Endothelial cell (in vitro differentiated cells): ENCODE measurements around the gene DCK. TPM values are rescaled to one million over a fixed set of nuclear protein-coding genes. Genes with fewer than 3 reads are reported as not detected.
"Not testable (repeated sequence)": the region's sequence is repeated elsewhere in the genome, so short reads cannot be mapped to it uniquely, and the experiment has no call there.

ENCODE experiments used
- DNase-seq: peaks from one replicate; pipeline ENCODE4 v3.0.0; 2021; ENCODE audit warnings: low spot score
- H3K27ac Mint-ChIP-seq: one replicate; pipeline ENCODE4 v1.8.0; 2021; ENCODE audit warnings: mixed read lengths, inconsistent platforms; ENCODE audit not compliant: unreplicated experiment
- H3K27me3 Mint-ChIP-seq: one replicate; pipeline ENCODE4 v1.8.0; 2021; ENCODE audit warnings: mild to moderate bottlenecking, moderate library complexity, mixed read lengths, inconsistent platforms; ENCODE audit not compliant: unreplicated experiment
- H3K36me3 Mint-ChIP-seq: one replicate; pipeline ENCODE4 v1.8.0; 2021; ENCODE audit warnings: mild to moderate bottlenecking, low read depth, mixed read lengths, inconsistent platforms; ENCODE audit not compliant: unreplicated experiment
- H3K4me1 Mint-ChIP-seq: one replicate; pipeline ENCODE4 v1.8.0; 2021; ENCODE audit warnings: mild to moderate bottlenecking, mixed read lengths, inconsistent platforms; ENCODE audit not compliant: unreplicated experiment
- H3K4me3 Mint-ChIP-seq: one replicate; pipeline ENCODE4 v1.8.0; 2021; ENCODE audit warnings: mild to moderate bottlenecking, mixed read lengths, inconsistent platforms; ENCODE audit not compliant: unreplicated experiment
- H3K9me3 Mint-ChIP-seq: one replicate; pipeline ENCODE4 v1.8.0; 2021; ENCODE audit warnings: mixed read lengths, inconsistent platforms; ENCODE audit not compliant: unreplicated experiment
- total RNA-seq: library from RNA; stranded (reverse); fragmentation: NEBNext Ultra II Directional; extraction: Animal tissue kit (Norgen Biotek cat#: 25700); gene quantifications from one replicate; pipeline ENCODE4 v1.2.1, GENCODE V29; 2021; ENCODE audit not compliant: unreplicated experiment
- TF ChIP-seq, protein P1 (sequence below): fragments of 200-600 bp; sonication (generic); IDR thresholded peaks from one replicate; pipeline ENCODE4 v1.5.0; 2021; ENCODE audit warnings: antibody characterized with exemption; ENCODE audit not compliant: unreplicated experiment

The DCK gene
- total RNA-seq, 1 donor from 2014 or later: 17.5 TPM

DNA sequence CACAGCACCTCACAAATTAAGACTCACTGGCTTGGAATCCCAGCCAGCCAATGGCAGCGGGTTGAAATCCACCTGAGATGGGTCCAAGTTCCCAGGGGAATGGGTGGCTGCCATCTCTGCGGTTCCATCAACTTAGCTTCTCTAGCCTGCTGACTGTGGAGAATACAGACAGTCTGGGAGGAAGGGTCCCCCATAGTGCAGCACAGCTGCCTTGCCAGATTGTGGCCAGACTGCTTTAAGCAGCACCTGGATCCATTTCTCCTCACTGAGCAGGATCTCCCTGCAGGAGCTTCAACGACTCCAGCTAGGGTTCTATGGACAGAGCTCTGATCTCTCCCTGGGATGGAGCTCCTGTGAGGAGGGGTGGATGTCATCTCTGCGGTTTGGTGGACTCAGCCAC lies 51.8 kb downstream of the DCK start:
- TF ChIP-seq, protein P1, sequence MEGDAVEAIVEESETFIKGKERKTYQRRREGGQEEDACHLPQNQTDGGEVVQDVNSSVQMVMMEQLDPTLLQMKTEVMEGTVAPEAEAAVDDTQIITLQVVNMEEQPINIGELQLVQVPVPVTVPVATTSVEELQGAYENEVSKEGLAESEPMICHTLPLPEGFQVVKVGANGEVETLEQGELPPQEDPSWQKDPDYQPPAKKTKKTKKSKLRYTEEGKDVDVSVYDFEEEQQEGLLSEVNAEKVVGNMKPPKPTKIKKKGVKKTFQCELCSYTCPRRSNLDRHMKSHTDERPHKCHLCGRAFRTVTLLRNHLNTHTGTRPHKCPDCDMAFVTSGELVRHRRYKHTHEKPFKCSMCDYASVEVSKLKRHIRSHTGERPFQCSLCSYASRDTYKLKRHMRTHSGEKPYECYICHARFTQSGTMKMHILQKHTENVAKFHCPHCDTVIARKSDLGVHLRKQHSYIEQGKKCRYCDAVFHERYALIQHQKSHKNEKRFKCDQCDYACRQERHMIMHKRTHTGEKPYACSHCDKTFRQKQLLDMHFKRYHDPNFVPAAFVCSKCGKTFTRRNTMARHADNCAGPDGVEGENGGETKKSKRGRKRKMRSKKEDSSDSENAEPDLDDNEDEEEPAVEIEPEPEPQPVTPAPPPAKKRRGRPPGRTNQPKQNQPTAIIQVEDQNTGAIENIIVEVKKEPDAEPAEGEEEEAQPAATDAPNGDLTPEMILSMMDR: no peak
- Mint-ChIP-seq H3K27me3 (peaks cover 6% of the 10 kb centered on the region), H3K9me3 (no peaks in the 10 kb centered on the region), H3K4me3 (no peak overlapping the region), H3K27ac (no peak overlapping the region), H3K36me3 (peaks cover 38% of the 10 kb centered on the region), H3K4me1 (no peaks in the 10 kb centered on the region)
- no peak for DNase-seq

DNA sequence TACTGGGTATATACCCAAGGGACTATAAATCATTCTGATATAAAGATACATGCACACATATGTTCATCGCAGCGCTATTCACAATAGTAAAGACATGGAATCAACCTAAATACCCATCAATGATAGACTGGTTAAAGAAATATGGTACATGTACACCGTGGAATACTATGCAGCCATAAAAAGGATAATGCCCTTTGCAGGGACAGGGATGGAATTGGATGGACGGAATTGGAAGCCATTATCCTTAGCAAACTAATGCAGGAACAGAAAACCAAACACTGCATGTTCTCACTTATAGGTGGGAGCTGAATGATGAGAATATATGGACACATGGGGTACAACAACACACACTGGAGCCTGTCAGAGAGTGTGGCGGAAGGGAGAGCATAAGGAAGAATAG lies 55.9 kb downstream of the DCK start:
- Mint-ChIP-seq H3K4me1 (no peaks in the 10 kb centered on the region), H3K27me3 (no peaks in the 10 kb centered on the region), H3K27ac (no peak overlapping the region), H3K4me3 (no peak overlapping the region), H3K36me3 (peaks cover 10% of the 10 kb centered on the region), H3K9me3 (no peaks in the 10 kb centered on the region)
- TF ChIP-seq, protein P1: no peak
- DNase-seq: no peak

DNA sequence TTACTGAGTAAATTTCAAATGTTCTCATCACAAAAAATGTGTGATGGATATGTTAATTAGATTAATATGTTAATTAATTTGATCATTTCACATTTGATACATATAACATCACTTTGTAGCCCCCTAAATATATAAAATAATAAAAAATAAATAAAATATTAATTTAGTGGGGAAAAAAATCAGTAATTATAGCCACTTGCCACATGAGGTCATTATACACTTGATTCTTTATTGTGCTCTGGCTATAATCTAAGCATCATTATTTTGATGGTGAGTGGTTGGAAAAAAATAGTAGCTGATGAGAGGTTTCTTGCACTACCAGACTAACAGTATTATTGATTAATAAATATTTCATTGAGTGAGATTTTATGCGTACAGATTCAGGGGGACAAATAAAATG lies 57.4 kb downstream of the DCK start:
- H3K27ac Mint-ChIP-seq: no peak overlapping the region
- no peak overlapping the region for H3K4me3 Mint-ChIP-seq
- H3K27me3 Mint-ChIP-seq: no peaks in the 10 kb centered on the region
- H3K4me1 Mint-ChIP-seq: no peaks in the 10 kb centered on the region
- H3K9me3 Mint-ChIP-seq: no peaks in the 10 kb centered on the region
- peaks cover 1% of the 10 kb centered on the region for H3K36me3 Mint-ChIP-seq
- DNase-seq: no peak
- TF ChIP-seq, protein P1: no peak

DNA sequence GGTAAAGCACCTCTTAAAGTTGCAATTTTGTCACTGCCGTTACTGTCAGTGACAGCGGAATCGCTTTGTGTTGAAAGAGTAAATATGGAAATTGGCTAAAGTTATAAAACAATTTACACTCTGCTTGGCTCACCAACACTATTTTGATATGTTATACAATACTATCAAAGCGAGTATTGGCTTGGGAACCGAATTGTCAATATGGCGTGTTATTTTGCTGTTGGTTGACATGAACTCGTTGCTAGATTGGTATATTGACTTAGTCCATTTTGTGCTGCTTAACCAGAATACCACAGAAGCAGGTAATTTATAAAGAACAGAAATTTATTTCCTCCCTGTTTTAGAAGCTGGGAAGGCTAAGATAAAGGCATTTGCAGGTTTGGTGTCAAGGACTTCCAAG lies 58.6 kb downstream of the DCK start:
- Mint-ChIP-seq H3K9me3 (no peaks in the 10 kb centered on the region), H3K4me3 (no peak overlapping the region), H3K27me3 (no peaks in the 10 kb centered on the region), H3K36me3 (no peaks in the 10 kb centered on the region), H3K27ac (no peak overlapping the region), H3K4me1 (no peaks in the 10 kb centered on the region)
- no peak for DNase-seq
- TF ChIP-seq, protein P1: no peak

DNA sequence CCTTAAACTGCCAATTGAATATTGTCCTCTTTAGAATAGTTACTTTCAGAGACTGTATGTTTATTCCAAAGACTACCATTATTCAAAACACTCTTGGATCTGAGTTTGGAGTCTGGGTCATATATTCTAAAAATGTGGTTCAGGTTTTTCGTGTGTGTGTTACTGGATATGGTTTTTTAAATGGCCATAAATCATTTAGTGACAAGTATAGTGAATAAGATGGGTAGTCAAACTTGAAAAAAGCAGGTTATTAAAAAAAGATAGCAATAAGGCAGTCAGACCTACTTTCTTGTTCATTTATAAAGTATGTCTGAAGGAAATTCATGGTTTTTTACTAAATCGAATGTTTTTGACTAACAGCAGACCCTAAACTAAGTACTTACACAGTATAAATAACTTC lies 59.3 kb downstream of the DCK start:
- Mint-ChIP-seq H3K4me1 (no peaks in the 10 kb centered on the region), H3K36me3 (no peaks in the 10 kb centered on the region), H3K9me3 (no peaks in the 10 kb centered on the region), H3K4me3 (no peak overlapping the region), H3K27me3 (no peaks in the 10 kb centered on the region), H3K27ac (no peak overlapping the region)
- DNase-seq: no peak
- TF ChIP-seq, protein P1: no peak

DNA sequence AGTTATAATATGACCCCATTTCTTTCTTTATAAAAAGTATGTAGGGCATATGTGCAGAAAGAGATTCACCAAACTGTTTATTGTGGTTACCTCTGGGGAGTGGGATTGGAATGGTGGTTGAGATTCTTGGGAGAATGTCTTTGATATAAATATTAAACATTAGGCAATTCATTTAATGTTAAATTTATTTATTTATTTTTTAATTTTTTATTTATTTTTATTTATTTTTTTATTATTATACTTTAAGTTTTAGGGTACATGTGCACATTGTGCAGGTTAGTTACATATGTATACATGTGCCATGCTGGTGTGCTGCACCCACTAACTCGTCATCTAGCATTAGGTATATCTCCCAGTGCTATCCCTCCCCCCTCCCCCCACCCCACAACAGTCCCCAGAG lies 60.2 kb downstream of the DCK start:
- H3K27me3 Mint-ChIP-seq, H3K4me1 Mint-ChIP-seq, DNase-seq, H3K36me3 Mint-ChIP-seq, H3K4me3 Mint-ChIP-seq, H3K27ac Mint-ChIP-seq, H3K9me3 Mint-ChIP-seq: not testable (repeated sequence)

DNA sequence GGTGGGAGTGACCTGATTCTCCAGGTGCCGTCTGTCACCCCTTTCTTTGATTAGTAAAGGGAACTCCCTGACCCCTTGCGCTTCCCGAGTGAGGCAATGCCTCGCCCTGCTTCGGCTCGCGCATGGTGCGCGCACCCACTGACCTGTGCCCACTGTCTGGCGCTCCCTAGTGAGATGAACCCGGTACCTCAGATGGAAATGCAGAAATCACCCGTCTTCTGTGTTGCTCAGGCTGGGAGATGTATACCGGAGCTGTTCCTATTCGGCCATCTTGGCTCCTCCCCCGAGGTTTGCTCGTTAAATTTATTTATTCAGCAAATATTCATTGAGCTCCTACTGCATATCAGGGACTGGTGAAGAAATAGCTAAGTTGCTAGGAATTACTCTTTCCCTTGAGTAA lies 66.1 kb downstream of the DCK start:
- not testable (repeated sequence) for H3K9me3 Mint-ChIP-seq, H3K4me1 Mint-ChIP-seq, H3K36me3 Mint-ChIP-seq, H3K4me3 Mint-ChIP-seq, H3K27me3 Mint-ChIP-seq, DNase-seq, H3K27ac Mint-ChIP-seq
